Activated CD4-positive, alpha-beta T cell treated with anti-CD3 and anti-CD28 coated beads, Interleukin-2, amount 10 ng/mL, durations not matched to agents 24 days and 14 days (primary cell): Measurements from ENCODE around the gene TUBB2A. TPM values are rescaled to one million over a fixed set of nuclear protein-coding genes. Genes with fewer than 3 reads are reported as not detected.
"Not testable (repeated sequence)": the region's sequence is repeated elsewhere in the genome, so short reads cannot be mapped to it uniquely, and the experiment has no call there.

Experiments used
- DNase-seq: peaks from one replicate; pipeline ENCODE4 v3.0.0; 2022
- H3K27ac Mint-ChIP-seq: one replicate; pipeline ENCODE4 v1.8.0; 2022; ENCODE audit warnings: mild to moderate bottlenecking, mixed read lengths
- H3K27me3 Mint-ChIP-seq: one replicate; pipeline ENCODE4 v1.8.0; 2022; ENCODE audit warnings: mixed read lengths
- H3K36me3 Mint-ChIP-seq: one replicate; pipeline ENCODE4 v1.8.0; 2022; ENCODE audit warnings: low read depth, mild to moderate bottlenecking, mixed read lengths
- H3K4me1 Mint-ChIP-seq: one replicate; pipeline ENCODE4 v1.8.0; 2021; ENCODE audit warnings: mixed read lengths
- H3K4me3 Mint-ChIP-seq: one replicate; pipeline ENCODE4 v1.8.0; 2022; ENCODE audit warnings: mild to moderate bottlenecking, moderate library complexity, mixed read lengths
- H3K9me3 Mint-ChIP-seq: one replicate; pipeline ENCODE4 v1.8.0; 2021; ENCODE audit warnings: mixed read lengths
- intact Hi-C: fragments of 100-400 bp; cut with micrococcal nuclease; formaldehyde crosslinking; loops from one replicate; pipeline ENCODE4 v1.15.1; 2023
- total RNA-seq: library from RNA; stranded (reverse); gene quantifications from 2 replicates; pipeline ENCODE4 v1.2.3, GENCODE V29; 2022

The TUBB2A gene
- total RNA-seq, 1 donor from 2014 or later: 3.9 TPM

DNA sequence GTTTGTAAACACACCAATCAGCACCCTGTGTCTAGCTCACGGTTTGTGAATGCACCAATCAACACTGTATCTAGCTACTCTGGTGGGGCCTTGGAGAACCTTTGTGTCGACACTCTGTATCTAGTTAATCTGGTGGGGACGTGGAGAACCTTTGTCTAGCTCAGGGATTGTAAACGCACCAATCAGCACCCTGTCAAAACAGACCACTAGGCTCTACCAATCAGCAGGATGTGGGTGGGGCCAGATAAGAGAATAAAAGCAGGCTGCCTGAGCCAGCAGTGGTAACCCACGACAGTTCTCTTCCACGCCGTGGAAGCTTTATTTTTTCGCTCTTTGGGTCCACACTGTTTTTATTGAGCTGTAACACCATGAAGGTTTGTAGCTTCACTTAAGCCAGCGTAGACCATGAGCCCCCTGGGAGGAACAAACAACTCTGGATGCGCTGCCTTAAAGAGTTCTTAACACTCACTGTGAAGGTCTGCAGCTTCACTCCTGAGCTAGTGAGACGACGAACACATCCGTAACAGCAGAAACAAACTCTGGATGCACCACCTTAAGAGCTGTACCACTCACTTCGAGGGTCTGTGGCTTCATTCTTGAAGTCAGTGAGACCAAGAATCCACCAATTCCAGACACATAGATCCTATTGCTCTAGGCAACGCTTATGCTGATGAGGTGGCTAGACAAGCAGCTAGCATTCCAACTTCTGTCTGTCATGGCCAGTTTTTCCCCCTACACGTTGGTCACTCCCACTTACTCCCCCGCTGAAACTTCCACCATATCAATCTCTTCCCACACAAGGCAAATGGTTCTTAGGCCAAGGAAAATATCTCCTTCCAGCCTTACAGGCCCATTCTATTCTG, 14.2 kb upstream of the TUBB2A start:
- H3K4me1 Mint-ChIP-seq, H3K27ac Mint-ChIP-seq, H3K4me3 Mint-ChIP-seq, DNase-seq, intact Hi-C loops, H3K36me3 Mint-ChIP-seq, H3K9me3 Mint-ChIP-seq: not testable (repeated sequence)
- peaks cover 16% of the 10 kb centered on the region for H3K27me3 Mint-ChIP-seq

DNA sequence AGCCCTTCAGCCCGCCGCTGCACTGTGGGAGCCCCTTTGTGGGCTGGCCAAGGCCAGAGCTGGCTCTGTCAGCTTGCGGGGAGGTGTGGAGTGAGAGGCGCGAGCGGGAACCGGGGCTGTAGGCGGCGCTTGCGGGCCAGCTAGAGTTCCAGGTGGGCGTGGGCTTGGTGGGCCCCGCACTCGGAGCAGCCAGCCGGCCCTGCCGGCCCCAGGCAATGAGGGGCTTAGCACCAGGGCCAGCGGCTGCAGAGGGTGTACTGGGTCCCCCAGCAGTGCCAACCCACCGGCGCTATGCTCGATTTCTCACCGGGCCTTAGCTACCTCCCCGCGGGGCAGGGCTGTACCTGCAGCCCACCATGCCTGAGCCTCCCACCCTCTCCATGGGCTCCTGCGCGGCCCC, 13.3 kb upstream of the TUBB2A start:
- H3K9me3 Mint-ChIP-seq, H3K36me3 Mint-ChIP-seq, H3K4me3 Mint-ChIP-seq, intact Hi-C loops, DNase-seq, H3K4me1 Mint-ChIP-seq, H3K27ac Mint-ChIP-seq: not testable (repeated sequence)
- peaks cover 19% of the 10 kb centered on the region for H3K27me3 Mint-ChIP-seq

DNA sequence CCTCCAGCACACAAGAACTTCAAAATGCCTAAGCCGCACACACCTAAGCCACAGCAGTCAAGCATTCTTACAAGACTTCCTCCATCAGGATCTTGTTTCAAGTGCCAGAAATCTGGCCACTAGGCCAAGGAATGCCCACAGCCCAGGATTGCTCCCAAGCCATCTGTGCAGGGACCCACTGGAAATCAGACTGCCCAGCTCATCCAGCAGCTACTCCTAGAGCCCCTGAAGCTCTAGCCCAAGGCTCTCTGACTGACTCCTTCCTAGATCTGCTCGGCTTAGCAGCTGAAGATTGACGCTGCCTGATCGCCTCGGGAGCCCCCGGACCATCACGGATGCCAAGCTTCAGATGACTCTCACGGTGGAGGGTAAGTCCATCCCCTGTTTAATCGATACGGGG, 10.7 kb upstream of the TUBB2A start:
- H3K9me3 Mint-ChIP-seq, H3K27ac Mint-ChIP-seq, H3K4me1 Mint-ChIP-seq, H3K4me3 Mint-ChIP-seq, DNase-seq, intact Hi-C loops, H3K36me3 Mint-ChIP-seq: not testable (repeated sequence)
- peaks cover 22% of the 10 kb centered on the region for H3K27me3 Mint-ChIP-seq

DNA sequence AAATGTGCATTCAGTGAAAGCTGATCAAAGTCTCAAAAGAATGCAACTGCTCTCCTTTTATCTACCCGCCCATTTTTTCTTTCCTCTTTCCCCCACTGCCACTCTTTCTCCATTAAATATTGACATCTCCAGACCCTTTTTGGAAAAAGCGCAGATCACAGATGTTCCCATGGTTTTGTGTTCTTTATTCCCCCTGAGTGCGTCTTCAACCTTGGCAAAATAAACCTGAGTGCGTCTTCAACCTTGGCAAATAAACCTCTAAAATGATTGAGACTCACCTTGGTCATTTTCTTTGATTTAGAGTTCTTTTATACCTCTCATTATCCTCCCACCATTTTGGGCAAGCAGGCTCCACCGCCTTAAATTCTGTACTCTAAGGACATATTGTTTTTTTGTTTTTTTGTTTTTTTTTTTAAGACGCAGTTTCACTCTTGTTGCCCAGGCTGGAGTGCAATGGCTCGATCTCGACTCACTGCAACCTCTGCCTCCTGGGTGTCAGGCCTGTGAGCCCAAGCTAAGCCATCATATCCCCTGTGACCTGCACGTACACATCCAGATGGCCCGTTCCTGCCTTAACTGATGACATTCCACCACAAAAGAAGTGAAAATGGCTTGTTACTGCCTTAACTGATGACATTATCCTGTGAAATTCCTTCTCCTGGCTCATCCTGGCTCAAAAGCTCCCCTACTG, 9.3 kb upstream of the TUBB2A start:
- H3K27ac Mint-ChIP-seq, H3K4me3 Mint-ChIP-seq, DNase-seq, H3K36me3 Mint-ChIP-seq, H3K9me3 Mint-ChIP-seq, intact Hi-C loops: not testable (repeated sequence)
- peaks cover 12% of the 10 kb centered on the region for H3K4me1 Mint-ChIP-seq
- peaks cover 27% of the 10 kb centered on the region for H3K27me3 Mint-ChIP-seq

DNA sequence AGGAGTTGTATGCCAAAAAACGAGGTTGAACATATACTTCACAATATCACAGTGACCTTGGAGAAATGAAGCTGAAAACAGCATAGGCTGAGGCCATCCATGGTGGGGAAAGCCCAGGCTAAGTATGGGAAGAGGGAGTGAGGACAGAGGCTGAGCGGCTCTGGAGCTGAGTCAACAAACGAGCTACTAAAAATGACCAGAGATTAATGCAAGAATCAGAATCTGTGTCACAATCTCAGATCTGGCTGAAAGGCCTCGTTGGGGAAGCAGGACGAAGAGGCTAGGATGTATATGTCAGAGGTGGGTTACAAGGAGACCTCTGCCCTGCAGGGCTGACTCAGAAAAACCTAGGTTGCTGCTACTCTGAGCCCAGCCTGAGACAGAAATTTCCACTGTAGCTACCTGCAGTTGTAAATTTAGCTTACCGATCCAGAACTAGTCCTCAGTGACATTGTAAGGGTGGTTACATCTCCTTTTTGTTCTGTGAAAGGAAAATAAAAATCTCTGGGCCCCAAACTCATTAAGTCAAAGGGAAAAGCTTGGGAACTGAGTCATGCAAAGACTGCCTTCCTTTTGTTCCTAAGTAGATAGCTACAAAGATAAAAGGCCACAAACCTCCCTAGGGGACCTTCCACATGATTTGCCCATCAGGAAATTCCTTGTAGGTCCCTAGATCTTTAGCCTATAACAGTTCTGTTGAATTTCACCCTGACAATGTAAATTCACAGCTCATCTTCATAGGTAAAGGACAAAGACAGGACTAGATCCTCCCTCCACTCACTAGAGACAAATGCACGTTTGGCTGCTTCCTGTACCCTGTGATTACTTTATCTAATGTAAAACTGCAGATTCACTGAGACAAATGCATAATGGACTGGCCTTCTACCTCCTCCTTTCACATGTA, 8.5 kb upstream of the TUBB2A start:
- H3K4me1 Mint-ChIP-seq: peaks cover 15% of the 10 kb centered on the region
- no peaks in the 10 kb centered on the region for H3K36me3 Mint-ChIP-seq
- no peak for DNase-seq
- H3K4me3 Mint-ChIP-seq: no peak overlapping the region
- intact Hi-C loops: no loop called here
- H3K27me3 Mint-ChIP-seq: peaks cover 31% of the 10 kb centered on the region
- H3K9me3 Mint-ChIP-seq: no peaks in the 10 kb centered on the region
- H3K27ac Mint-ChIP-seq: no peak overlapping the region

DNA sequence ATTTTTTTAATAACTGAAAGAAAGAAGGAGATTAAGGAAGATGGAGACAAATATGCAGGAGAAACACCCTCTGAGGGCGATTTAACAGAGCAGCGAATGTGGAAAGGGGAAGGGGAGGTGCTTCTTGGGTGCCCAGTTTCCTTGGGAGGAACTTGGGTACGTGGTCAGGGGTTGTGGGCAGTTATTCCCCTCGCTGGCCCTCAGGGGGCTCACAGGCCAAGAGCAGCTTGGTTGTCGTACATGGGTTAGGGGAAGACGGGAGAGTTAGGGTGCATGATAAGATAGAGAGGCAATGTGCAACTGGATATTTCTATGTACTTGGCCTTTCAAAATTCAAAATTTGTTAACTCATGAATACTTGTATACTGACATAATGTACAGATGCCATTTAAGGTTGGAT, 7.0 kb upstream of the TUBB2A start:
- intact Hi-C loops: no loop called here
- no peak for DNase-seq
- peaks cover 38% of the 10 kb centered on the region for H3K27me3 Mint-ChIP-seq
- no peak overlapping the region for H3K27ac Mint-ChIP-seq
- peaks cover 21% of the 10 kb centered on the region for H3K4me1 Mint-ChIP-seq
- peaks cover 3% of the 10 kb centered on the region for H3K36me3 Mint-ChIP-seq
- H3K9me3 Mint-ChIP-seq: peaks cover 4% of the 10 kb centered on the region
- no peak overlapping the region for H3K4me3 Mint-ChIP-seq

DNA sequence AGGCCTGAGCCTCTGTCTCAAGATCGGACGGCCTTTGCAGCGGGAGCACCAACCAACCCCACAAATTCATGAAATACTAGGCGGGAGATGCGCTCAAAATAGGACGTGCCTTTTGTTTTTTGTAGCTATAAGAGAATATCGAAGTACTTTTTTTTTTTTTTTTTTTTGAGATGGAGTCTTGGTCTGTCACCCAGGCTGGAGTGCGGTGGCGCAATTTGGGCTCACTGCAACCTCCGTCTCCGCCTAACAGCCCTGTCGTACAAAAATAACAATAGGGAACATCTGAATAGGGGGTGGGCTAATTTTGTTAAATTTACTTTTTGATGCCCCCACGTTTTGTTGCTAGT, 5.9 kb upstream of the TUBB2A start:
- Mint-ChIP-seq H3K27ac (no peak overlapping the region), H3K9me3 (peaks cover 4% of the 10 kb centered on the region), H3K4me1 (peaks cover 23% of the 10 kb centered on the region), H3K36me3 (peaks cover 3% of the 10 kb centered on the region), H3K27me3 (peaks cover 44% of the 10 kb centered on the region), H3K4me3 (peak overlapping the region; percentile 77)
- no peak for DNase-seq
- intact Hi-C loops: loop anchor here (2.0 kb wide), 1 partner anchor 64 kb away; the partner anchor contains the start of gene TUBB2B

DNA sequence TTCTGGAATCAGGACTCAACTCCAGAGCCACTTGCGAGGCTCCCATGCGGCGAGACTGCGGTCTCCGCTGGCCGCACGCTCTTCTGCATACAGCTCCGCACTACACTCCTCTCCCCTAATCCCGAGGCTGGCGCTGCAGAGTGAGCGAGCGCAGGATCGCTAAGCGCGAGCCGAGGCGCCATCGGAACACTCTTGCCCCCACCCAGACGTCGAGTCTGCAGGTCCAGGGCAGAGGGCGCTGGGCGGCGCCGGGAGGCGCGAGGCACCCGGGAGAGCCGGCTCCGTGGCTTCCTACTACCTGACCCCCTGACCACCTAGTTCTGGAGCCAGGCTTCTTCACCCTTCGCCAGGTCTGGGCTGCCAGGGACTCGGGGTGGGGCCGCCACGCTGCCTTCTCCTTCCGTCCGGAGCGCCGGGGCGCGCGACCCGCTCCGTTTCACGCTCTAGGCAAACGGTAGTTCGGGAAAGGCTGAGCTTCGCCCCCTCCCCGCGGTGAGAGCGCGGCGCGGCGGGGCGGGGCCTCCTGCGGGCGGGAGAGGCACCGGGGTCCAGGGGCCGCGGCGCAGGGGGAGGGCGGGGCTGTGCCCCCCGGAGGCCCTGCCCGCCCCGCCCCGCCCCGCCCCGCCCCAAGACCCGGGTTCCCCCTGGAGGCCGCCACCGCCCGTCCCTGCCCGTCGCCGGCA, 5.4 kb upstream of the TUBB2A start:
- peak; percentile 88 for DNase-seq
- Mint-ChIP-seq H3K4me1 (peaks cover 25% of the 10 kb centered on the region), H3K27me3 (peaks cover 46% of the 10 kb centered on the region), H3K36me3 (peaks cover 3% of the 10 kb centered on the region), H3K27ac (no peak overlapping the region), H3K9me3 (peaks cover 4% of the 10 kb centered on the region), H3K4me3 (peak overlapping the region; percentile 77)
- intact Hi-C loops: loop anchor here (2.0 kb wide), 1 partner anchor 64 kb away; the partner anchor contains the start of gene TUBB2B

DNA sequence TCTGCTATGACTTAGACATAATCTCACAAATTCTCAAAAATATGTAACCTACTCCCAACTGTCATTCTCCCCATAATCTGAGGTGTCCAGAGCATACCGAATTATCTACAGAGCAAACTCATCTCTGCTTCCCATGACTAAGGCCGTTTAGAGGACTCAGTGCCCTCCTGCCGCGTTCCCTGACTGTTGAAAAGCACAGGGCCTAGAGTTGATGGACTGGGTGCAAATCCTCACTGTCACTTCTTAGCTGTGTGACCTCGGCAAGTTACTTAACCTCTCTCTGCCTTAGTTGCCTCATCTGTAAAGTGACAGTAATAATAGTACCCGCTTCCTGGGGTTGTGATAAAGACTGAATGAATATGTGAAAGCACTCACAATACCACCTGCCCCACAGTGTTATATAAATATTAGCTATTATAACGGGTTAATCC, 4.7 kb upstream of the TUBB2A start:
- Mint-ChIP-seq H3K4me3 (peak overlapping the region; percentile 77), H3K27ac (no peak overlapping the region), H3K27me3 (peaks cover 43% of the 10 kb centered on the region), H3K9me3 (peaks cover 4% of the 10 kb centered on the region), H3K4me1 (peaks cover 25% of the 10 kb centered on the region), H3K36me3 (peaks cover 3% of the 10 kb centered on the region)
- intact Hi-C loops: loop anchor here (2.0 kb wide), 1 partner anchor 65 kb away; the partner anchor contains the start of gene TUBB2B
- DNase-seq: no peak

DNA sequence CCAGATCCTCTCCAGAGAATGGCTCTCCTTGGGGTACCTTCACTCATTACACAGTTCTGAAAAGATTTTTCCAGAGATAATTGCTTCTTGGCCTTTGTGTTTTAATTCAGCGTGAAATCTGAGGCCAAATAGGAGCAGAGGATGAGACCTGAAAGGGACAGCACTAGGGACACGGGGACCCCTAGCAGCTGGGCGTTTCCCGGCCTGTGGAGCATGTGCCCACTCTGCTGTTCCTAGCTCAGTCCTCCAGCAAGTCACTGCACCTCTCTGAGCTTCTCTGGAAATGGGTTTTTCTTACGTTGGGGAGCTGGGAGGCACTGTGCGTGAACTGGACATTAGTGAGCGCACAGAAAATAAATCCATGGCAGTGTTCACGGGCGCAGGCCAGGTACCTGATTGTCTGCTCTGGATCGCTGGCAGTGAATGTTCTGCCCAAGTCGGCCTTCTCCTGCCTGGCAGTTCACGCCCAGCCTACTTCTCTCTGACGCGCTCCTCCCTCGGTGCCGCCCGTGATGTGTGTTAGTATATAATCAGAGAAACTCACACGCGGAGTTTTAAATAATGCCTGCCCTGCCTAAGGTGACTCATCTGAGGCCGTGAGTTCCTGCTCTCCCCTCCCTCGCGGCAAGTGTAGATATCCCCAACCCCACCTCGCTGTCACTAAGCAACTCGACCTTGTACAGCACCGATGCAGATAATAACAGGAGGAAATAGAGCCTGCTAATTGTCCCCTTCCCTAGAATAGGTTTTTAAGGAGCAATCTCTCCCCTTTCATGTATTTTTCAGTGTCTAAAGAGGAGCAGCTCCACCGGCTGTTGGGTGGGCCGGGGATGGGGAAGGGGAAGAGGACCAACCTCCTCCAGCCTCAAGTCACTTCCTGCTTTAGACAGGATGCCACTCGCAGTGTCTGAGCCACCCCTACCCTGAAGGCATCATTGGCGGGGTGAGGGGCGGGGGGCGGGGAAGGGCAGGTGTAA, 2.7 kb upstream of the TUBB2A start:
- Mint-ChIP-seq H3K36me3 (peaks cover 7% of the 10 kb centered on the region), H3K9me3 (peaks cover 4% of the 10 kb centered on the region), H3K27me3 (peaks cover 49% of the 10 kb centered on the region), H3K4me3 (peak overlapping the region; percentile 31), H3K27ac (no peak overlapping the region), H3K4me1 (peaks cover 29% of the 10 kb centered on the region)
- DNase-seq: peak; percentile 73
- intact Hi-C loops: loop anchor here (5.0 kb wide), 1 partner anchor 977 kb away; the partner anchor contains the start of gene ECI2

DNA sequence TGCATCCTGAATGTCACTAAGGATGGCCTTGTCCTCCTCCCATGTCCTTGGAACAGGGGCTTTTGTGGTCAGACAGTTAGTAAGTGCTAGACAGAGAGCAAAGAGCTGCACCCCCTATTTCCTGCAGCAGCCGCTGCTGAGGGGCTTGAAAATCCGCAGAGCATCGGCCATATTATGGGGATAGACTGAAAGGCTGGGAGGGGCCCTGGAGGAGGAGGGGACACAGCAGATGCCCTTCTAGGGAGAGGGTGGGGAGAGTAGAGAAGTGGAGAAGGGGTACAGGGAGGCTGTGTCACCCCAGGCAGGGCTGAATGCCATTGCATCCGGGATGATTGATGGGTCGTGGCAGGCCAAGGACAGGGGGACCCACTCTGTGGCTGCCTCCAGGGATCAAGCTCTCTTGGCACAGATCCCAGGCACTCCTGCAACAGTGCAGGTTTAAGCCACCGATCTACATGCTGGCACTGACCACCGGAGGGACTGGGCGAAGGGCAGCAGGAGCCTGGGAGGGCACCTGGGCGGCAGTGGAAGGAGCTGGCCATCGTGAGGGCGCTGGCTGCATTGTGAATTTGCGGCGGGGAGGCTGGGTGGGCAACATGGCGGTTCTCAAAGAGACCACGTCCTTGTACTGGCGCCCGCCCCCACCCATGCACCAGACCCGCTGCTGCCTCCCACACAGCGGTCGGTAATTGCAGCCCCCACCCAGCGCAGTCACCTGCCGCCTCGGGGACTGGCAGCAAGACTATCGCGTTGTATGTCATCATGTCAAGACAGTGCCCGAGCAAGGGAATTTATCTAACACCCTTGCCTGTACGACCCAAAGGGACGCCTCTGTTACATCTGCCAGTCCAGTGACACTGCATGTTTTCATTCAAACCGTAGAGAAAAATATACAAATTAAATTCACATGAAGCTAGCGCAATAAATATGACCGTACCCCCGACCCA, 887 bp downstream of the TUBB2A start:
- H3K27ac Mint-ChIP-seq: peak overlapping the region; percentile 36
- H3K27me3 Mint-ChIP-seq: peaks cover 38% of the 10 kb centered on the region
- DNase-seq: peak; percentile 69
- intact Hi-C loops: loop anchor here (1.0 to 5.0 kb wide), 5 partner anchors 24 to 981 kb away; partner anchors contain the start of genes BPHL and ECI2
- H3K36me3 Mint-ChIP-seq, H3K9me3 Mint-ChIP-seq: not testable (repeated sequence)
- H3K4me1 Mint-ChIP-seq: peaks cover 19% of the 10 kb centered on the region
- H3K4me3 Mint-ChIP-seq: peak overlapping the region; percentile 86
